AG10803 (cell line): ENCODE results near the gene HP.
"Not testable (repeated sequence)": the region's sequence is repeated elsewhere in the genome, so short reads cannot be mapped to it uniquely, and the experiment has no call there.

Experiments
- DNase-seq: peaks from one replicate; pipeline ENCODE4 v3.0.0; 2010; ENCODE audit warnings: low read depth
- H3K4me3 ChIP-seq: 2 replicates; pipeline ENCODE4 v1.5.1; 2011; ENCODE audit warnings: mild to moderate bottlenecking, low read length, control low read depth
- TF ChIP-seq, protein P1 (sequence below): conservative IDR thresholded peaks from 2 replicates; pipeline ENCODE4 v1.5.1; 2011; ENCODE audit warnings: mild to moderate bottlenecking, low read length, control low read depth, inconsistent platforms

The HP gene

DNA sequence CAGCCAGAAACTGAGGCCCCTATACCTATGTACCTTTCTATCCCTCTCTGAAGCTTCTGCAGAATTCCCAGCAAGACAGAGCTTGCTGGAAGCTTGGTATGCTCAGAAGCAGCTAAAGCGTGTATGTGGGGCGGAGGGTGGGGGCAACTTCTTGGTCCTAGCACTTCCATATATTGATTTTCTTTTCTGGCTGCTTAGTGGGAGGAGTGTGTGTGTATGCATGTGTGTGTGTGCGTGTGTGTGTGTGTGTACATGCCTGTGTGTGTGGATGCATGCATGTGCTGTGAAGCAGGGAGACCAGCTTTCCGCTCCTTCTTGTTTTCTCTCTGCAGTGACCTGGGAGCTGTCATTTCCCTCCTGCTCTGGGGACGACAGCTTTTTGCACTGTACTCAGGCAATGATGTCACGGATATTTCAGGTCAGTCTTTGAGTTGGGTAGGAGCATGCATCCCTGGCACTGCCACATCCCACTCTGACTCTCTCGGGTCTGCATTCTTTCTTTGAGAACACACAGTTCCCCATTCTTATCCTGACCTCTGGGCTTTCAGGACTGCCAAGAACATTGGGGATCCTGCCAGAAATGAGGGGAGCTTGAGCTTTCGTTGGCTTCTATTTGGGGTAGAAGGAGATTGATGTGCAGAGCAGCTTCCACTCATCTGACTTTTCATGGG lies 19.4 kb downstream of the HP start:
- no peak for DNase-seq
- no peak overlapping the region for H3K4me3 ChIP-seq
- TF ChIP-seq, protein P1, sequence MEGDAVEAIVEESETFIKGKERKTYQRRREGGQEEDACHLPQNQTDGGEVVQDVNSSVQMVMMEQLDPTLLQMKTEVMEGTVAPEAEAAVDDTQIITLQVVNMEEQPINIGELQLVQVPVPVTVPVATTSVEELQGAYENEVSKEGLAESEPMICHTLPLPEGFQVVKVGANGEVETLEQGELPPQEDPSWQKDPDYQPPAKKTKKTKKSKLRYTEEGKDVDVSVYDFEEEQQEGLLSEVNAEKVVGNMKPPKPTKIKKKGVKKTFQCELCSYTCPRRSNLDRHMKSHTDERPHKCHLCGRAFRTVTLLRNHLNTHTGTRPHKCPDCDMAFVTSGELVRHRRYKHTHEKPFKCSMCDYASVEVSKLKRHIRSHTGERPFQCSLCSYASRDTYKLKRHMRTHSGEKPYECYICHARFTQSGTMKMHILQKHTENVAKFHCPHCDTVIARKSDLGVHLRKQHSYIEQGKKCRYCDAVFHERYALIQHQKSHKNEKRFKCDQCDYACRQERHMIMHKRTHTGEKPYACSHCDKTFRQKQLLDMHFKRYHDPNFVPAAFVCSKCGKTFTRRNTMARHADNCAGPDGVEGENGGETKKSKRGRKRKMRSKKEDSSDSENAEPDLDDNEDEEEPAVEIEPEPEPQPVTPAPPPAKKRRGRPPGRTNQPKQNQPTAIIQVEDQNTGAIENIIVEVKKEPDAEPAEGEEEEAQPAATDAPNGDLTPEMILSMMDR: no peak

GRCh38 chr16:72075067-72075466 lies 20.8 kb downstream of the HP start:
- not testable (repeated sequence) for H3K4me3 ChIP-seq, DNase-seq

- not testable (repeated sequence) for H3K4me3 ChIP-seq, DNase-seq
Observed at GRCh38 chr16:72076991-72077706, 22.8 kb downstream of the HP start.

DNA sequence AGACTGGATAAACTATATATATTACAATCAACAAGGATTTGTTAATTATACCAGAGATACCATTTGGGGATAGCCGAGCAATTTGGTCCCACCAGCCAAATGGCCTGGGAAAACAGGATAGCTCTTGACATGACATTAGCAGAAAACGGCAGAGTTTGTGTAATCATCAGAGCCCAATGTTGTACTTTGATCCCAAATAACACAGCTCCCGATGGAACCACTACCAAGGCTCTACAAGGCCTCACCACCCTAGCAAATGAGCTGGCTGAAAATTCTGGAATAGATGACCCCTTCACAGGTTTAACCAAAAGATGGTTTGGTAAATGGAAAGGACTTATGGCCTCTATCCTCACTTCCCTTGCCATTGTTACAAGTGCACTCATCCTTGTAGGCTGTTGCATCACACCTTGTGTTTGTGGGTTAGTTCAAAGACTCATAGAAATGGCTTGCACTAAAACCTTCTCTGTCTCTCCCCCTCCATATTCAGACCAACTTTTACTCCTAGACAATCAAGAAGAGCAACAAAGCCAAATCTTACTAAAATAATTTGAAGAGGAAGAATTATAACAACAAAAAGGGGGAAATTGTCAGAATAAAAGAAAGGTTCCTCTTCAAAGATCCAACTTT lies 29.6 kb downstream of the HP start:
- DNase-seq: no peak
- H3K4me3 ChIP-seq: no peak overlapping the region
- TF ChIP-seq, protein P1: no peak

DNA sequence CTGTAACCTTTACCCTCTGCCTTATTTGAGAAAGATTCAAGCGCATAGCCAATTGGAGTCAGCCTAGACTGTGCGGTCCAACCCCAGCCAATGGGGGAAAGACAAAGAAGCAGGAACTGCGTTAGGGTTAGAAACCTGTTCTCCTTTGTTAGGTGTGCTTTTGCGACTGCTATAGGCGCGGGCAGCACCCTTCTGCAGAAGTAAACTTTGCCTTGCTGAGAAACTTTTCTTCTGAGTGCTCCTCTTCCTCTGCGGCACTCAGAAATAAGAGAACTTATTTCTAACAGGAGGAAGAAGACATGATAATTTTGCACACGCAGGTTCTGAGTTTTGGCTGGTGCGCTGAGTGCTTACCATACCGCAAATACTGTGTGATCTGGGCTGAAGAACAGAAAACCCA lies 30.1 kb downstream of the HP start:
- H3K4me3 ChIP-seq: no peak overlapping the region
- TF ChIP-seq, protein P1: no peak
- no peak for DNase-seq

- H3K4me3 ChIP-seq: no peak overlapping the region
- TF ChIP-seq, protein P1: no peak
- DNase-seq: no peak
Observed at GRCh38 chr16:72085002-72085401, 30.7 kb downstream of the HP start.

DNA sequence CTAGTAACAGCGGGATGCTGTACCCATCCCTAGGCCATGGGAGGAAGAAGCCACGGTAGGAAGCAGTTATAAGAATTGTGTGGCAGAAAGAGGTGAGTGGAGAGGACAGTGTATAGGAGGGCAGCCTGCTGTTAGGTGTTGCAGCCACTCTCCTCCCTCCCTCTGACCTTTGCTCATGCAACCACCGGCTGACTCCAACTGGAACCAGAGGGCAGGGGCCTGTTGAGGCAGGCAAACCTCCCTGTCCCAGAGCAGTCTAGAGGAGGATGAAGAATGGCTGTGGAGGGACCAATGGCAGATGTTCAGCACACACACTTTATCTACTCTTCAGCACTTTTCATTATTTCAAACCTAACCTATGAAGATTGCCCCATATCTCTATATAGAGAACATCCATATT lies 36.9 kb downstream of the HP start:
- H3K4me3 ChIP-seq: no peak overlapping the region
- no peak for DNase-seq
- TF ChIP-seq, protein P1: no peak

GRCh38 chr16:72092832-72093447 lies 38.6 kb downstream of the HP start:
- TF ChIP-seq, protein P1: no peak
- H3K4me3 ChIP-seq: peak overlapping the region; percentile 100
- DNase-seq: peak; percentile 69
